GM08714 (cell line): ENCODE data around the gene CIAPIN1.

Experiments
- H3K4me3 ChIP-seq: fragments of 200-500 bp; sonication (Bioruptor generic); 2 replicates; pipeline ENCODE4 v1.5.1; 2014; ENCODE audit warnings: mild to moderate bottlenecking, low read length, inconsistent platforms
- ZNF274 ChIP-seq: IDR thresholded peaks from 2 replicates; pipeline ENCODE4 v1.6.1; 2012; ENCODE audit warnings: mild to moderate bottlenecking, low read depth, low read length

CIAPIN1 gene

GRCh38 chr16:57381791-57382534 lies 65.2 kb downstream of the CIAPIN1 start:
- no peak overlapping the region for H3K4me3 ChIP-seq
- no peak for TF ChIP-seq ZNF274

- no peak for TF ChIP-seq ZNF274
Measured at GRCh38 chr16:57380671-57381462, 66.3 kb downstream of the CIAPIN1 start.

GRCh38 chr16:57379579-57379978 lies 67.6 kb downstream of the CIAPIN1 start:
- no peak for TF ChIP-seq ZNF274

More at GRCh38 chr16:57380671-57381462, 66.3 kb downstream of the CIAPIN1 start:
- no peak overlapping the region for H3K4me3 ChIP-seq

More at GRCh38 chr16:57379579-57379978, 67.6 kb downstream of the CIAPIN1 start:
- H3K4me3 ChIP-seq: no peak overlapping the region
